Right cardiac atrium (tissue), 5 donors: Measurements from ENCODE around the gene COL15A1. TPM values are rescaled to one million over a fixed set of nuclear protein-coding genes. Genes with fewer than 3 reads are reported as not detected.

Source experiments
- ATAC-seq, 2 donors: fragments of 200-7000 bp; cut with Tn5 transposase; one replicate each; pipeline versions ENCODE4 v1.8.0 to v1.9.1; 2020; ENCODE audit warnings: moderate library complexity in 2 of 2, mild to moderate bottlenecking in 1 of 2
- DNase-seq, 3 donors: peaks; one replicate each; pipeline ENCODE4 v3.0.0-alpha.2; 2020
- H3K27ac ChIP-seq: one replicate; pipeline ENCODE4 v1.5.1; 2013; ENCODE audit warnings: mild to moderate bottlenecking, low read length, control low read depth, moderate library complexity
- H3K27me3 ChIP-seq: one replicate; pipeline ENCODE4 v1.6.1; 2013; ENCODE audit not compliant: control insufficient read depth, insufficient read depth
- H3K4me1 ChIP-seq: one replicate; pipeline ENCODE4 v1.6.1; 2013; ENCODE audit warnings: low read length; ENCODE audit not compliant: control insufficient read depth, insufficient read depth
- H3K4me3 ChIP-seq: one replicate; pipeline ENCODE4 v1.5.1; 2013; ENCODE audit warnings: low read length, control low read depth
- H3K9me3 ChIP-seq: one replicate; pipeline ENCODE4 v1.6.1; 2013; ENCODE audit warnings: low read length; ENCODE audit not compliant: control insufficient read depth
- WGBS: extraction: QIAGEN DNeasy Blood & Tissue Kit; methylation state at CpG from one replicate; pipeline ENCODE4 v1.1.7; 2013; 5-methylcytosine and 5-hydroxymethylcytosine counted together
- intact Hi-C, 4 donors: fragments of 100-400 bp; cut with DNase I; formaldehyde crosslinking; loops; one replicate each; pipeline versions ENCODE4 v1.11.0 to v1.14.0; 2022 to 2023
- polyA plus RNA-seq: library from polyadenylated mRNA; stranded (reverse); fragments of 200-250 nt; gene quantifications from one replicate; pipeline ENCODE4 v1.2.3, GENCODE V29; 2013
- total RNA-seq, 4 donors: library from RNA; stranded (reverse); fragmentation: NEBNext Ultra II Directional; extraction: Animal tissue kit (Norgen Biotek cat#: 25700); gene quantifications; one replicate each; pipeline ENCODE4 v1.2.1, GENCODE V29; 2021
- donor health status: healthy with polysubstance abuse.
- donor health status: DM: no; HTN: yes; CAD: no.
- donor health status: DM: no; HTN: no; CAD: no.
- donor health status: DM: no; HTN: yes; CAD: no; lungs with severe emphysema.
- donor health status: DM: yes; HTN: yes; CAD: no.

Gene COL15A1
- total and polyA plus RNA-seq, 5 donors, result 22.5 to 87.1 (median 61.2) TPM

DNA sequence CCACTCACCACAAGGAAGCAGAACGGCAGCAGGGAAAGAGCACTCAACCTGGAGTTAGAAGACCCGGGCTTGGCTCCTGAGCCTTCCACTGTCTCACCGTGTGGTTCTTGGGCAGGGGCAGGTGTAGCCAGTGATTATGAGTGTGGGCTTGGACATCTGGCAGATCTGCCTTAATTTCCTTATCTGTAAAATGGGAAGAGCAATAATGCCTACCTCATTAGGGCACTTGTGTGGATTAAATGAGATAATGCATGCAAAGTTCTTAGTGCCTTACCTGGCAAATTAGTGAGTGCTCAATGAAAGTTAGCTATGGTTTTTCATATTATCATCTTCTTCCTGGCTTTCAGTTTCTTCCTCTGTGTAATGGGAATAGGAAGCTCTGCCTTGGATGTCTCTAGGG lies 28.1 kb upstream of the COL15A1 start:
- H3K4me1 ChIP-seq, result peaks cover 6% of the 10 kb centered on the region
- no peak for DNase-seq
- no peak for ATAC-seq
- intact Hi-C loops, result no loop called here
- no peaks in the 10 kb centered on the region for H3K27me3 ChIP-seq
- WGBS, result 93% methylated on average over 3 of the region's 3 CpGs
- no peak overlapping the region for H3K4me3 ChIP-seq
- H3K9me3 ChIP-seq, result no peaks in the 10 kb centered on the region
- H3K27ac ChIP-seq, result no peak overlapping the region

DNA sequence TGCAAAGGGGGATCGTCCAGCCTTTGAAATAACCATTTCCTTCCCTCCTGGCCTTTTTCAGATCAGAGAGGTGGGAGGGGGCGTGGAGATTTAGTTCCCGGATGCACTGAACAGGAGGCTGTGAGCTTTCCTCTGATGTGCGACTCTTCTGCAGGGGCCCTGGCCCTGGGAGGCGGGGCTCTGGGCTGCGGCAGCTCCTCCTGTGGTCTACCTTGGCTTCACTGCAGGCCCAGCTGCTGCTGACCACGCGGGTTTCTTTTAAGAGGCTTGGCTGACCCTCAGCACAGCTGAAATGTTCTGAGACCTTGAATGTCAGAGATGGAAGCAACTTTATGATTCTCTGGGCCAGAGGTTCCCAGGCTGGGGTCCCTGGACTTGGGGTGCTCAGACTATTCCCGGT lies 27.0 kb upstream of the COL15A1 start:
- no peaks in the 10 kb centered on the region for H3K27me3 ChIP-seq
- WGBS, result 43% methylated on average over 9 of the region's 9 CpGs
- ATAC-seq (peak; percentile 82 to 88), DNase-seq (peak; percentile 76 to 88 (median 86))
- H3K4me3 ChIP-seq, result no peak overlapping the region
- no peak overlapping the region for H3K27ac ChIP-seq
- H3K9me3 ChIP-seq, result no peaks in the 10 kb centered on the region
- intact Hi-C loops, result no loop called here
- peaks cover 6% of the 10 kb centered on the region for H3K4me1 ChIP-seq

DNA sequence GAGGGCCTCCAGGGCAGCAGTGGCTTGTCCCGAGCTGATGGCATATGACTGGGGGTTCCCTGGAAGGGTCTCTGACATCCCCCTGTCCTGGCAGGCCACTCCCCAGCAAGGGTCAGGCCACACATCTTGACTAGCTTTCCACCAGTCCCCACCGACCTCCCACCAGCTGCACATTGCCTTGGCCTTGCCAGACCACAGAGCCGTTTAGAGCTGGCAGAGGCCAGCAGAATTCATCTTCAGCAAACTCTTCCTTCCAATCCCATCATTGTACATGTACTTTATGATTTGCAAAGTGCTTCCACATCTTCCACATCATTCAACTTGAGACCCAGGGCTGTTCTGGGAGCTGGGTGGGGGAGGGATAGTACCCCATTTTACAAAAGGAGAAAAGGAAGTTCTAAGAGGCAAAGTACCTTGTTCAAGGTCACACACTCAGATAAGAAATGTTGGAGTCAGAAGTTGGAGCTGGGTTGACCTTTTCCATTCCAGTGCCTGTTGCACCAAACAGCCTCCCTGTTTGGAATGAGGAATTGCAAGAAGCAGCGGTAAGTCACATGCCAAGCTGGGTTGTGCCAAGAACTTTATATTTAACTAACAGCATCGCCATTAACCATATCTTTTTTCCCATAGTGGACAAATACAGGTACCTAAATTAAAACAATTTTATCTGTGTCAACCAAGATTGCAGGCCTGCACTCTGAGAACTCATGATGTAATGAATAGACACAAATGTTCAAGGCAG lies 25.8 kb upstream of the COL15A1 start:
- DNase-seq (no peak), ATAC-seq (peak; percentile 27 to 61)
- H3K27me3 ChIP-seq, result no peaks in the 10 kb centered on the region
- no peak overlapping the region for H3K4me3 ChIP-seq
- intact Hi-C loops, result no loop called here
- 55% methylated on average over 5 of the region's 5 CpGs for WGBS
- no peaks in the 10 kb centered on the region for H3K9me3 ChIP-seq
- H3K4me1 ChIP-seq, result peaks cover 8% of the 10 kb centered on the region
- H3K27ac ChIP-seq, result peak overlapping the region; percentile 25

- Histone ChIP-seq H3K4me3 (no peak overlapping the region), H3K9me3 (no peaks in the 10 kb centered on the region), H3K4me1 (peaks cover 11% of the 10 kb centered on the region), H3K27me3 (no peaks in the 10 kb centered on the region), H3K27ac (no peak overlapping the region)
- no peak for DNase-seq
- no peak for ATAC-seq
- intact Hi-C loops, result no loop called here
- 55% methylated on average over 1 of the region's 1 CpG for WGBS
Measured at GRCh38 chr9:98921732-98922131, 22.0 kb upstream of the COL15A1 start.

GRCh38 chr9:98922721-98923435 lies 20.8 kb upstream of the COL15A1 start:
- Histone ChIP-seq H3K27me3 (no peaks in the 10 kb centered on the region), H3K27ac (no peak overlapping the region), H3K4me3 (no peak overlapping the region), H3K9me3 (no peaks in the 10 kb centered on the region), H3K4me1 (peaks cover 6% of the 10 kb centered on the region)
- intact Hi-C loops, result no loop called here
- ATAC-seq (peak in 1 of 2 donors; percentile 24), DNase-seq (no peak)
- 63% methylated on average over 4 of the region's 4 CpGs for WGBS

DNA sequence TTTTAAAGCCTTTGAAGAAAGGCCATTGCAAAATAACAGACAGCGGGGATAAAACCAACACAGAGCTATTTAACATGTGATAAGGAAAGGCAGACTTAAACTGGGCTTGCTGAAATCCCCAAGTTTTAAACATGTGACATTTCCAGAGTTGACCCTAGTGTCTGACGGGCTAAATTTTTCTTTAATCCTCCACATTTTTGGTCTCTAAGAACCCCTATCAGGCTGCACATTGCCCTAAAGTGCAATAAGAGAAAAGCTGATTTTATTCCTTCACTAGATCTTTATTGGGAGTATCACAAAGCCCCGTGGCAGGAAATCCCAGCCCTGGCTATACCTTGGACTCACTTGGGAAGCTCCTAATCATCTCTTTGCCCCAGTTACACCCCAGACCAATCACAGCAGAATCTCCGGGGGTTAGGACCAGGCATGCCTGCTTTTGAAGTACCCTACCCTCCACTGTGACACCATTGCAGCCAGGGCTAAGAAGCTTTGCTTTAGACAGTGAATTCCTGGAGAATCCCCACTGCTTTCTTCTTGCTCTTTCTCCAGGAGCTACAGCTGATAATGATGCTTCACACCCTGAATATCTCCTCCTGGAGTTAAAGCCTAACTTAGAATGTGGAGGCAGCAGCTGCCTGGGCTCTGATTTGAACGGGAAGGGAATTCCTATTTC lies 20.1 kb upstream of the COL15A1 start:
- WGBS, result 62% methylated on average over 5 of the region's 5 CpGs
- DNase-seq, result no peak
- ATAC-seq, result no peak
- H3K27ac ChIP-seq, result peak overlapping the region; percentile 19
- H3K4me3 ChIP-seq, result no peak overlapping the region
- peaks cover 4% of the 10 kb centered on the region for H3K4me1 ChIP-seq
- no peaks in the 10 kb centered on the region for H3K27me3 ChIP-seq
- no peaks in the 10 kb centered on the region for H3K9me3 ChIP-seq
- intact Hi-C loops, result no loop called here

GRCh38 chr9:98924946-98925820 lies 18.5 kb upstream of the COL15A1 start:
- intact Hi-C loops, result no loop called here
- H3K27me3 ChIP-seq, result no peaks in the 10 kb centered on the region
- DNase-seq (no peak), ATAC-seq (peak; percentile 16 to 28)
- no peak overlapping the region for H3K27ac ChIP-seq
- 74% methylated on average over 15 of the region's 15 CpGs for WGBS
- no peak overlapping the region for H3K4me3 ChIP-seq
- H3K9me3 ChIP-seq, result no peaks in the 10 kb centered on the region
- peaks cover 4% of the 10 kb centered on the region for H3K4me1 ChIP-seq

DNA sequence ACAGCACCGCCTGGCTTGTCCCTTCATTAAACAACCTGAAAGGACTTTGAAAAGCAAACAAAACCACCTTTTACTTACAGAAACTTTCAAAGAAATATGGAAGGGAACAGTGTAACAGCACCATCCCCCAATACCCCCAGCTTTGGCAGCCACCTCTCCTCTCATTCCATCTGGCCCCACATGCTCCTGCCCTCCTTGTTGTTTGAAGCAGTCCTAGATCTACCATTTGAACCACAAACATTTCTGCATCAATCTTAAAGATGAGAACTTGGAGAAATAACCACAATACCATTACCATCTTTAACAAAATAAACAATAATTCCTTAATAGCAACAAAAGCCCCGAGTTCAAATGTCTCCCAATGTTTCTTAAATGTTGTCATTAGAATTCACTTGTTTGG lies 17.8 kb upstream of the COL15A1 start:
- peaks cover 4% of the 10 kb centered on the region for H3K4me1 ChIP-seq
- ATAC-seq (no peak), DNase-seq (no peak)
- H3K27me3 ChIP-seq, result no peaks in the 10 kb centered on the region
- no peak overlapping the region for H3K4me3 ChIP-seq
- H3K9me3 ChIP-seq, result no peaks in the 10 kb centered on the region
- H3K27ac ChIP-seq, result no peak overlapping the region
- intact Hi-C loops, result no loop called here
- WGBS, result 79% methylated on average over 2 of the region's 2 CpGs

DNA sequence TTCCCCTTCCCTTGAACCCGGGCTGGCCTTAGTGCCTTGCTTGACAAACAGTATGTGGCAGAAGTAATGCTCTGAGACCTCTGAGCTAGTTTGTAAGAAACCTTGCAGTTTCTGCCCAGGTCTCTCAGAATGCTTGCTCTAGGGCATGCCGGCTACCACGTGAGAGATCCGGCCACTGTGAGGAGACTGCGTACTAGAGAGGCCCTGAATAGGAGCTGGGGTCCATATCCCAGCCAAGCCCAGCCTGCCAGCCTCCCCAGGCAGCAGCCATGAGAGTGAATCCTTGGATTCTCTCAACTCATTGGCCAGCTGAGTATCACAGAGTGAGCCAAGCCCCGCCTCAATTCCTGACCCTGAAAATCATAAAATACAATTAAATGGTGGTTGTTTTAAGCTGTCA lies 16.0 kb upstream of the COL15A1 start:
- Histone ChIP-seq H3K4me3 (no peak overlapping the region), H3K27ac (no peak overlapping the region), H3K4me1 (peaks cover 3% of the 10 kb centered on the region), H3K9me3 (no peaks in the 10 kb centered on the region), H3K27me3 (no peaks in the 10 kb centered on the region)
- intact Hi-C loops, result no loop called here
- ATAC-seq (no peak), DNase-seq (no peak)
- 75% methylated on average over 6 of the region's 6 CpGs for WGBS

DNA sequence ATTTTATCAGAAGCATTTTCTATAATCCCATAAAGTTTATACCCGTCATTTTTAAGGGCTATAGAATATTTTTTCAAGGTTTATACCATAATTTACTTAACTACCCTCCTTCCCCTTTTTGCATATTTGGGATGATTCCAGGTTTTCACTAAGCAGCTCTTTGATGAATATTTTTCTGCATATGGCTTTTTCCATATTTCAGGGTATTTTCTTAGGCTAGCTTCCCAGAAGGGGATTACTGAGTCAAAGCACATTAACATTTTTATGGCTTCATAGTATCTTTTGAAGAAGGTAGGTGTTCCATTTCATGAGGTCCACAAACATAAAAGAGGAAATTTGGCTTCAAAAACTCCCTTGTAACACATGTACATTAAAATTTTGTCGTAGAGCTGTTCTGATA lies 14.6 kb upstream of the COL15A1 start:
- intact Hi-C loops, result no loop called here
- WGBS, result 78% methylated on average over 2 of the region's 2 CpGs
- H3K4me3 ChIP-seq, result no peak overlapping the region
- H3K27ac ChIP-seq, result no peak overlapping the region
- H3K9me3 ChIP-seq, result no peaks in the 10 kb centered on the region
- DNase-seq (no peak), ATAC-seq (no peak)
- peaks cover 2% of the 10 kb centered on the region for H3K4me1 ChIP-seq
- no peaks in the 10 kb centered on the region for H3K27me3 ChIP-seq
